ENCODE data around the gene PCDHGB4. TPM values are rescaled to one million over a fixed set of nuclear protein-coding genes. Genes with fewer than 3 reads are reported as not detected.

Gene PCDHGB4
- total and polyA plus RNA-seq, 2 of the 13 experiments (the other 11 are each of a cell fraction or from before 2014, with no cell fraction given) = 1.7 to 3.3 TPM

DNA sequence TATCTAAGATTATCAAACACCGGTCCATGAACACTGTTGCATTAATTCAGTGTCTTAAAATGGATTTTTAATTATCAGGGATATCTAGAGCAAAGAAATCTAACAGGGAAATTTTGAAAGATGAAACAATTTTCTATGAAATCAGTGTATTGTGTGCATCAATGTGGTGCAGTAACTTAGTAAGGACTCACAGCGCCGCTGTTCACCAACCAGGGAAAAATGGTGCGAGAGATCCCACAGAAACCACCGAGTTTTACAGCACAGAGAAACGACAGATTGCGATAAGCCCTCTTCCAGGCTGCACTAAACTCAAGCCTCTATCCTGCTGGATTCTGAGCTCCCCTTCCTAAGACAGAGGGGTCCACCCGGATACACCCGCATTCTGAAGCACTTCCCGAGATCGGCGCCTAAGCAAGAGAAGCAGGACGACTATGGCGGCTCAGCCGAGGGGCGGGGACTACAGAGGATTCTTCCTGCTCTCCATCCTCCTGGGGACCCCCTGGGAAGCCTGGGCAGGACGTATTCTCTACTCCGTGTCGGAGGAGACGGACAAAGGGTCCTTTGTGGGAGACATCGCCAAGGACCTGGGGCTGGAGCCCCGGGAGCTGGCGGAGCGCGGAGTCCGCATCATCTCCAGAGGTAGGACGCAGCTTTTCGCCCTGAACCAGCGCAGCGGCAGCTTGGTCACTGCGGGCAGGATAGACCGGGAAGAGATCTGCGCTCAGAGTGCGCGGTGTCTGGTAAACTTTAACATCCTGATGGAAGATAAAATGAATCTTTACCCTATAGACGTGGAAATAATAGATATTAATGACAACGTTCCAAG, 4.8 kb upstream of the PCDHGB4 start, which contains the start of gene PCDHGA7:
Gene PCDHGA7, plus strand, starts transcription at position 274 of the 826 bp plus-strand sequence. Its CDS starts 158 bp downstream, at position 432.
- intact Hi-C loops (cut with micrococcal nuclease; ENCODE audit: unreplicated experiment) = no loop called here
- ChIA-PET CTCF (ENCODE audit: low intra/inter-chr PET ratio, low total read pairs) (no interaction called here), POLR2A (no interaction called here)
- no peaks in the 10 kb centered on the region for H3K4me1 ChIP-seq (ENCODE audit: insufficient read depth, low read length)
- ATAC-seq (no peak), DNase-seq (ENCODE audit: low spot score) (no peak), FAIRE-seq (no peak)
- no peak within 1 kb of the TSS for H3K4me2 ChIP-seq (ENCODE audit: low read depth, low read length)
- H3K9ac ChIP-seq (ENCODE audit: insufficient read depth, low read depth, low read length) = no peak within 1 kb of the TSS
- no peak within 1 kb of the TSS for H2AFZ ChIP-seq (ENCODE audit: low read length)
- TF ChIP-seq SOX5 (CRISPR knock-in tag; IDR thresholded peaks at IDR 0.05; ENCODE audit: borderline replicate concordance) (no peak), ZKSCAN5 (CRISPR knock-in tag; IDR thresholded peaks at IDR 0.05) (no peak), ARNT (IDR thresholded peaks at IDR 0.05) (no peak), NFRKB (IDR thresholded peaks at IDR 0.05) (no peak), SSRP1 (CRISPR knock-in tag; IDR thresholded peaks at IDR 0.05) (no peak)
- TF ChIP-seq, protein P1, sequence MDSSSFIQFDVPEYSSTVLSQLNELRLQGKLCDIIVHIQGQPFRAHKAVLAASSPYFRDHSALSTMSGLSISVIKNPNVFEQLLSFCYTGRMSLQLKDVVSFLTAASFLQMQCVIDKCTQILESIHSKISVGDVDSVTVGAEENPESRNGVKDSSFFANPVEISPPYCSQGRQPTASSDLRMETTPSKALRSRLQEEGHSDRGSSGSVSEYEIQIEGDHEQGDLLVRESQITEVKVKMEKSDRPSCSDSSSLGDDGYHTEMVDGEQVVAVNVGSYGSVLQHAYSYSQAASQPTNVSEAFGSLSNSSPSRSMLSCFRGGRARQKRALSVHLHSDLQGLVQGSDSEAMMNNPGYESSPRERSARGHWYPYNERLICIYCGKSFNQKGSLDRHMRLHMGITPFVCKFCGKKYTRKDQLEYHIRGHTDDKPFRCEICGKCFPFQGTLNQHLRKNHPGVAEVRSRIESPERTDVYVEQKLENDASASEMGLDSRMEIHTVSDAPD (CRISPR knock-in tag; IDR thresholded peaks at IDR 0.05) = no peak
- no peaks in the 10 kb centered on the region; the same call in 1 of the 2 replicates for H3K9me3 ChIP-seq (ENCODE audit: low read length)
- H3K4me3 ChIP-seq (replicated peaks in 1 of 3; ENCODE audit: insufficient read depth in 1 of 3, low read depth in 2 of 3, low read length in 3 of 3) = no peak within 1 kb of the TSS
- H4K20me1 ChIP-seq (ENCODE audit: insufficient read depth, low read length) = no peaks in the 10 kb centered on the region
- no peaks in the 10 kb centered on the region for H3K79me2 ChIP-seq (ENCODE audit: insufficient read depth, low read length)
- H3K27me3 ChIP-seq (ENCODE audit: control insufficient read depth in 1 of 2, insufficient read depth in 2 of 2, low read length in 2 of 2) = no peaks in the 10 kb centered on the region
- H3K36me3 ChIP-seq (replicated peaks in 1 of 2; ENCODE audit: control insufficient read depth in 1 of 2, insufficient read depth in 2 of 2, low read length in 2 of 2) = no peaks in the 10 kb centered on the region
- in situ Hi-C loops (cut with HindIII; ENCODE audit: extremely low pct_ligation_motif_present, low pct_unique_long_range_greater_than_20kb) = no loop called here
- no TSS peak for BruUV-seq (replicated peaks)
- no peak within 1 kb of the TSS for H3K27ac ChIP-seq (ENCODE audit: extremely low read length, insufficient read depth, low read length)
- WGBS (ENCODE audit: low lambda C conversion rate) = 75% methylated on average over 37 of the region's 37 CpGs

DNA sequence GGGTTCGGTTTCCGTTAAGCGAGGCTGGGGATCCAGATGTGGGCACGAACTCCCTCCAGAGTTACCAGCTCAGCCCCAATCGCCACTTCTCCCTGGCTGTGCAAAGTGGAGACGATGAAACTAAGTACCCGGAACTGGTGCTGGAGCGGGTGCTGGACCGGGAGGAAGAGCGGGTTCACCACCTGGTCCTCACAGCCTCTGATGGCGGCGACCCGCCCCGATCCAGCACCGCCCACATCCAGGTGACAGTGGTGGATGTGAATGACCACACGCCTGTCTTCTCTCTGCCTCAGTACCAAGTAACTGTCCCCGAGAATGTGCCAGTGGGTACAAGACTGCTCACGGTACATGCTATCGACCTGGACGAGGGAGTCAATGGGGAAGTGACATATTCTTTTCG, 4.2 kb upstream of the PCDHGB4 start:
- Histone ChIP-seq H3K27ac (ENCODE audit: extremely low read length, insufficient read depth, low read length) (no peak overlapping the region), H3K36me3 (replicated peaks in 1 of 2; ENCODE audit: control insufficient read depth in 1 of 2, insufficient read depth in 2 of 2, low read length in 2 of 2) (no peaks in the 10 kb centered on the region), H3K4me1 (ENCODE audit: insufficient read depth, low read length) (peaks cover 1% of the 10 kb centered on the region; the same call in 1 of the 2 replicates), H3K27me3 (ENCODE audit: control insufficient read depth in 1 of 2, insufficient read depth in 2 of 2, low read length in 2 of 2) (no peaks in the 10 kb centered on the region), H3K9ac (ENCODE audit: insufficient read depth, low read depth, low read length) (no peak overlapping the region), H4K20me1 (ENCODE audit: insufficient read depth, low read length) (no peaks in the 10 kb centered on the region), H3K9me3 (ENCODE audit: low read length) (no peaks in the 10 kb centered on the region; the same call in 1 of the 2 replicates), H2AFZ (ENCODE audit: low read length) (no peak overlapping the region), H3K79me2 (ENCODE audit: insufficient read depth, low read length) (no peaks in the 10 kb centered on the region), H3K4me3 (replicated peaks in 1 of 3; ENCODE audit: insufficient read depth in 1 of 3, low read depth in 2 of 3, low read length in 3 of 3) (no peak overlapping the region), H3K4me2 (ENCODE audit: low read depth, low read length) (no peak overlapping the region)
- in situ Hi-C loops (cut with HindIII; ENCODE audit: extremely low pct_ligation_motif_present, low pct_unique_long_range_greater_than_20kb) (no loop called here), intact Hi-C loops (cut with micrococcal nuclease; ENCODE audit: unreplicated experiment) (no loop called here)
- no peak for FAIRE-seq
- ChIA-PET CTCF (ENCODE audit: low intra/inter-chr PET ratio, low total read pairs) (no interaction called here), POLR2A (no interaction called here)
- no TSS peak for BruUV-seq (replicated peaks)
- 68% methylated on average over 17 of the region's 21 CpGs for WGBS (ENCODE audit: low lambda C conversion rate)
- DNase-seq (ENCODE audit: low spot score) = no peak
- ATAC-seq = no peak
- TF ChIP-seq, protein P2, sequence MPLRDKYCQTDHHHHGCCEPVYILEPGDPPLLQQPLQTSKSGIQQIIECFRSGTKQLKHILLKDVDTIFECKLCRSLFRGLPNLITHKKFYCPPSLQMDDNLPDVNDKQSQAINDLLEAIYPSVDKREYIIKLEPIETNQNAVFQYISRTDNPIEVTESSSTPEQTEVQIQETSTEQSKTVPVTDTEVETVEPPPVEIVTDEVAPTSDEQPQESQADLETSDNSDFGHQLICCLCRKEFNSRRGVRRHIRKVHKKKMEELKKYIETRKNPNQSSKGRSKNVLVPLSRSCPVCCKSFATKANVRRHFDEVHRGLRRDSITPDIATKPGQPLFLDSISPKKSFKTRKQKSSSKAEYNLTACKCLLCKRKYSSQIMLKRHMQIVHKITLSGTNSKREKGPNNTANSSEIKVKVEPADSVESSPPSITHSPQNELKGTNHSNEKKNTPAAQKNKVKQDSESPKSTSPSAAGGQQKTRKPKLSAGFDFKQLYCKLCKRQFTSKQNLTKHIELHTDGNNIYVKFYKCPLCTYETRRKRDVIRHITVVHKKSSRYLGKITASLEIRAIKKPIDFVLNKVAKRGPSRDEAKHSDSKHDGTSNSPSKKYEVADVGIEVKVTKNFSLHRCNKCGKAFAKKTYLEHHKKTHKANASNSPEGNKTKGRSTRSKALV (CRISPR knock-in tag; IDR thresholded peaks at IDR 0.05) = no peak
- TF ChIP-seq TOPORS (CRISPR knock-in tag; IDR thresholded peaks at IDR 0.05) = no peak
- TF ChIP-seq LCORL (IDR thresholded peaks at IDR 0.05) = no peak
- no peak for TF ChIP-seq LCORL (CRISPR knock-in tag; IDR thresholded peaks at IDR 0.05)
- TF ChIP-seq NCOA2 (CRISPR knock-in tag; IDR thresholded peaks at IDR 0.05) = no peak
- TF ChIP-seq SRSF4 (IDR thresholded peaks at IDR 0.05; ENCODE audit: low read depth, low read length, poor library complexity, severe bottlenecking) = no peak
- TF ChIP-seq FOXK2 (IDR thresholded peaks at IDR 0.05) = no peak
- TF ChIP-seq EED (CRISPR knock-in tag; IDR thresholded peaks at IDR 0.05) = no peak
- no peak for TF ChIP-seq KDM5B (CRISPR knock-in tag; IDR thresholded peaks at IDR 0.05; ENCODE audit: borderline replicate concordance)
- TF ChIP-seq, protein P3, sequence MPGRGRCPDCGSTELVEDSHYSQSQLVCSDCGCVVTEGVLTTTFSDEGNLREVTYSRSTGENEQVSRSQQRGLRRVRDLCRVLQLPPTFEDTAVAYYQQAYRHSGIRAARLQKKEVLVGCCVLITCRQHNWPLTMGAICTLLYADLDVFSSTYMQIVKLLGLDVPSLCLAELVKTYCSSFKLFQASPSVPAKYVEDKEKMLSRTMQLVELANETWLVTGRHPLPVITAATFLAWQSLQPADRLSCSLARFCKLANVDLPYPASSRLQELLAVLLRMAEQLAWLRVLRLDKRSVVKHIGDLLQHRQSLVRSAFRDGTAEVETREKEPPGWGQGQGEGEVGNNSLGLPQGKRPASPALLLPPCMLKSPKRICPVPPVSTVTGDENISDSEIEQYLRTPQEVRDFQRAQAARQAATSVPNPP (CRISPR knock-in tag; IDR thresholded peaks at IDR 0.05) = no peak

Measured in HepG2 (cell line).